K562 (cell line): ENCODE measurements around the gene COG4. TPM values are rescaled to one million over a fixed set of nuclear protein-coding genes. Genes with fewer than 3 reads are reported as not detected.
A peak's percentile ranks its signal among the peaks of the same experiment; 100 is the strongest.

ENCODE experiments used
- BRCA1 ChIP-seq, 2 experiments: fragments of 450-650 bp in 1 of 2; sonication (generic) in 1 of 2; formaldehyde crosslinking in 1 of 2; IDR thresholded peaks; 2 replicates each; pipeline versions ENCODE4 v1.5.0 to v1.6.1; 2017 to 2020; ENCODE audit warnings: mild to moderate bottlenecking in 1 of 2, missing genetic modification reagents in 1 of 2
- CUX1 ChIP-seq: fragments of 200-800 bp; sonication (Bioruptor generic); IDR thresholded peaks from 2 replicates; pipeline ENCODE4 v1.6.1; 2016; ENCODE audit warnings: missing genetic modification characterization, missing compliant biosample characterization
- DNMT1 ChIP-seq: fragments of 450-650 bp; IDR thresholded peaks from 2 replicates; pipeline ENCODE4 v1.6.1; 2016; ENCODE audit warnings: antibody characterized with exemption, mild to moderate bottlenecking
- HSF4 ChIP-seq: fragments of 250-450 bp; sonication (Bioruptor Pico); IDR thresholded peaks from 2 replicates; pipeline ENCODE4 v2.1.2; 2022; ENCODE audit warnings: mild to moderate bottlenecking, moderate library complexity, borderline replicate concordance
- MED1 ChIP-seq: sonication (generic); formaldehyde crosslinking; IDR thresholded peaks from 2 replicates; pipeline ENCODE4 v1.8.1; 2023; ENCODE audit warnings: missing genetic modification reagents, borderline replicate concordance
- NEUROD1 ChIP-seq: fragments of 150-350 bp; IDR thresholded peaks from 2 replicates; pipeline ENCODE4 v1.6.1; 2014; ENCODE audit warnings: borderline replicate concordance, low read length, low read depth; ENCODE audit not compliant: partially characterized antibody
- NFXL1 ChIP-seq: fragments of 450-650 bp; formaldehyde crosslinking; IDR thresholded peaks from 2 replicates; pipeline ENCODE4 v1.4.0; 2021; ENCODE audit warnings: mild to moderate bottlenecking
- NR0B1 ChIP-seq: fragments of 450-650 bp; IDR thresholded peaks from one replicate; pipeline ENCODE4 v1.6.1; 2018; ENCODE audit warnings: mild to moderate bottlenecking, moderate library complexity; ENCODE audit not compliant: partially characterized antibody
- TEAD1 ChIP-seq, 2 experiments: fragments of 450-650 bp in 1 of 2; sonication (generic) in 1 of 2; formaldehyde crosslinking; IDR thresholded peaks; 2 replicates each; pipeline versions ENCODE4 v1.4.0 to v1.8.0; 2020 to 2022; ENCODE audit warnings: mild to moderate bottlenecking in 2 of 2, missing genetic modification reagents in 1 of 2
- ZNF239 ChIP-seq: fragments of 250-450 bp; sonication (Bioruptor Pico); IDR thresholded peaks from 2 replicates; pipeline ENCODE4 v1.4.0; 2020; ENCODE audit warnings: mild to moderate bottlenecking
- ZNF449 ChIP-seq: fragments of 250-450 bp; sonication (Bioruptor Pico); IDR thresholded peaks from 2 replicates; pipeline ENCODE4 v1.8.0; 2022; ENCODE audit warnings: moderate library complexity, mild to moderate bottlenecking, inconsistent platforms
- ZNF766 ChIP-seq: fragments of 200-800 bp; sonication (Bioruptor generic); conservative IDR thresholded peaks from 2 replicates; pipeline ENCODE4 v1.6.1; 2016; ENCODE audit warnings: missing genetic modification characterization, missing compliant biosample characterization
- polyA plus RNA-seq, 8 experiments: library from polyadenylated mRNA; depleted of rRNA in 4 of 8; stranded (reverse) in 5 of 8; unstranded in 3 of 8; fragments of >200 nt; fragmentation: Nextera tagmentation in 2 of 8; fragmentation: Illumina TruSeq in 1 of 8; extraction: Ambion mirVana in 2 of 8; extraction: Trizol in 1 of 8; gene quantifications; 2 replicates each; pipeline versions ENCODE4 v1.2.1 to v1.2.3, GENCODE V29; 2011 to 2014; ENCODE audit warnings: inconsistent platforms in 1 of 8, missing spikeins in 1 of 8
- total RNA-seq, 7 experiments: library from RNA; depleted of rRNA in 6 of 7; stranded (reverse); fragments of >200 nt in 6 of 7; fragmentation: Illumina TruSeq in 2 of 7; extraction: Trizol in 2 of 7; gene quantifications; 2 replicates each; pipeline versions ENCODE4 v1.2.1 to v1.2.3, GENCODE V29; 2011 to 2021; ENCODE audit warnings: low replicate concordance in 1 of 7

COG4 gene
- total and polyA plus RNA-seq, 9 of the 15 experiments (the other 6 are each of a cell fraction or from before 2014, with no cell fraction given), result 13.7 to 73.9 (median 44.2) TPM

GRCh38 chr16:70437017-70437581 is 86.3 kb downstream of the COG4 start (continued):
- TF ChIP-seq ZNF766 (CRISPR knock-in tag) (peak; percentile 45; the same call in 1 of the 2 replicates), MED1 (CRISPR knock-in tag) (no peak), NR0B1 (no peak), NFXL1 (no peak), CUX1 (CRISPR knock-in tag) (no peak), ZNF449 (CRISPR knock-in tag) (no peak), BRCA1 (IDR thresholded peaks at IDR 0.05) (no peak), BRCA1 (CRISPR knock-in tag; IDR thresholded peaks at IDR 0.05) (no peak), DNMT1 (no peak), NEUROD1 (no peak), HSF4 (CRISPR knock-in tag) (no peak), TEAD1 (CRISPR knock-in tag; IDR thresholded peaks at IDR 0.05) (0 out of 4 replicates have a peak, but pooled peaks of 1 of the 2 experiments have one; percentile 30), ZNF239 (CRISPR knock-in tag) (no peak)
